IMR-90 (cell line): ENCODE results near the gene GOLGA6A. TPM values are rescaled to one million over a fixed set of nuclear protein-coding genes. Genes with fewer than 3 reads are reported as not detected.

Source experiments
- ATAC-seq: fragments of 200-7000 bp; cut with Tn5 transposase; 2 replicates; pipeline ENCODE4 v1.9.1; 2020; ENCODE audit warnings: low read depth, mild to moderate bottlenecking, moderate library complexity
- BruUV-seq: library from RNA; stranded (reverse); fragments of 400-500 nt; replicated peaks from 2 replicates; lab custom pipeline; 2021; lab: Mats Ljungman, UMichigan
- CTCF ChIA-PET: fragments of 300-600 bp; formaldehyde crosslinking; extraction: SDS; loops from one replicate; lab custom pipeline; 2021; ENCODE audit warnings: antibody characterized with exemption; lab: Yijun Ruan, JAX
- POLR2A ChIA-PET: fragments of 300-600 bp; sonication (Branson Sonifier 250); formaldehyde crosslinking; loops from one replicate; lab custom pipeline; 2022; ENCODE audit warnings: antibody characterized with exemption; ENCODE audit not compliant: unreplicated experiment; lab: Charles Lee
- DNase-seq: peaks from one replicate; pipeline ENCODE4 v3.0.0; 2013
- H2AFZ ChIP-seq: replicated peaks from 2 replicates; pipeline ENCODE3; 2013; ENCODE audit warnings: low read length, mild to moderate bottlenecking; ENCODE audit not compliant: poor library complexity
- H2AK5ac ChIP-seq: 2 replicates; pipeline ENCODE4 v1.6.1; 2013; ENCODE audit warnings: low read depth, low read length, inconsistent platforms
- H2AK9ac ChIP-seq: replicated peaks from 2 replicates; pipeline ENCODE3; 2013; ENCODE audit warnings: mild to moderate bottlenecking, low read depth, low read length, moderate library complexity; ENCODE audit not compliant: poor library complexity
- H2BK120ac ChIP-seq: 2 replicates; pipeline ENCODE4 v1.6.1; 2013; ENCODE audit warnings: low read depth, low read length, inconsistent platforms
- H2BK15ac ChIP-seq: 3 replicates; pipeline ENCODE4 v1.6.1; 2013; ENCODE audit warnings: low read depth, low read length, inconsistent platforms
- H2BK20ac ChIP-seq: 2 replicates; pipeline ENCODE4 v1.6.1; 2013; ENCODE audit warnings: low read depth, mild to moderate bottlenecking, inconsistent platforms, low read length, moderate library complexity
- H2BK5ac ChIP-seq: 2 replicates; pipeline ENCODE4 v1.6.1; 2013; ENCODE audit warnings: mild to moderate bottlenecking, low read depth, low read length, inconsistent platforms; ENCODE audit not compliant: poor library complexity, severe bottlenecking
- H3K14ac ChIP-seq: replicated peaks from 2 replicates; pipeline ENCODE4 v1.6.1; 2013; ENCODE audit warnings: low read depth, low read length, inconsistent platforms
- H3K18ac ChIP-seq: 2 replicates; pipeline ENCODE4 v1.6.1; 2013; ENCODE audit warnings: low read depth, low read length, control low read depth
- H3K23ac ChIP-seq: 2 replicates; pipeline ENCODE4 v1.6.1; 2013; ENCODE audit warnings: low read depth, low read length, inconsistent platforms
- H3K27ac ChIP-seq: 2 replicates; pipeline ENCODE4 v1.5.1; 2013; ENCODE audit warnings: mild to moderate bottlenecking, control low read depth, low read length; ENCODE audit not compliant: insufficient read depth
- H3K27me3 ChIP-seq: 2 replicates; pipeline ENCODE4 v1.6.1; 2013; ENCODE audit warnings: low read length; ENCODE audit not compliant: control insufficient read depth, insufficient read depth
- H3K36me3 ChIP-seq: 2 replicates; pipeline ENCODE4 v1.6.1; 2013; ENCODE audit warnings: low read length, mixed read lengths; ENCODE audit not compliant: control insufficient read depth, insufficient read depth
- H3K4ac ChIP-seq: 2 replicates; pipeline ENCODE4 v1.6.1; 2013; ENCODE audit warnings: low read depth, low read length, inconsistent platforms
- H3K4me1 ChIP-seq: 2 replicates; pipeline ENCODE4 v1.6.1; 2013; ENCODE audit warnings: low read length, mixed read lengths; ENCODE audit not compliant: control insufficient read depth, insufficient read depth
- H3K4me2 ChIP-seq: 2 replicates; pipeline ENCODE4 v1.6.1; 2013; ENCODE audit warnings: low read depth, mild to moderate bottlenecking, control low read depth, low read length, moderate library complexity
- H3K4me3 ChIP-seq: 2 replicates; pipeline ENCODE4 v1.5.1; 2013; ENCODE audit warnings: low read depth, mild to moderate bottlenecking, control low read depth, low read length, moderate library complexity; ENCODE audit not compliant: insufficient read depth
- H3K56ac ChIP-seq: 2 replicates; pipeline ENCODE4 v1.6.1; 2013; ENCODE audit warnings: low read length, inconsistent platforms; ENCODE audit not compliant: insufficient read depth; ENCODE audit errors: extremely low read depth
- H3K79me1 ChIP-seq, 2 experiments: 2 replicates each; pipeline ENCODE4 v1.6.1; 2013; ENCODE audit warnings: low read length in 2 of 2, inconsistent platforms in 1 of 2, low read depth in 1 of 2
- H3K9ac ChIP-seq: 2 replicates; pipeline ENCODE4 v1.6.1; 2013; ENCODE audit warnings: low read depth, low read length, control low read depth
- H3K9me1 ChIP-seq: 2 replicates; pipeline ENCODE4 v1.6.1; 2013; ENCODE audit warnings: low read length, inconsistent platforms; ENCODE audit not compliant: insufficient read depth
- H3K9me3 ChIP-seq: 2 replicates; pipeline ENCODE4 v1.6.1; 2013; ENCODE audit warnings: low read length; ENCODE audit not compliant: control insufficient read depth, insufficient read depth
- H4K20me1 ChIP-seq: 2 replicates; pipeline ENCODE4 v1.6.1; 2013; ENCODE audit warnings: low read length, inconsistent platforms; ENCODE audit not compliant: insufficient read depth
- H4K5ac ChIP-seq: 2 replicates; pipeline ENCODE4 v1.6.1; 2013; ENCODE audit warnings: mild to moderate bottlenecking, low read depth, low read length, control low read depth
- H4K8ac ChIP-seq, 2 experiments: 2 replicates each; pipeline ENCODE4 v1.6.1; 2013; ENCODE audit warnings: low read depth in 2 of 2, low read length in 2 of 2, control low read depth in 1 of 2, inconsistent platforms in 1 of 2
- H4K91ac ChIP-seq: 2 replicates; pipeline ENCODE4 v1.6.1; 2013; ENCODE audit warnings: low read depth, low read length, inconsistent platforms; ENCODE audit not compliant: insufficient read depth
- CEBPB ChIP-seq: IDR thresholded peaks from 2 replicates; pipeline ENCODE4 v1.6.1; 2012; ENCODE audit warnings: low read depth, low read length, improper control_type of control experiment
- ELK1 ChIP-seq: fragments of 150-350 bp; IDR thresholded peaks from 2 replicates; pipeline ENCODE4 v1.6.1; 2016; ENCODE audit warnings: low read depth, mild to moderate bottlenecking, low read length, moderate library complexity, borderline replicate concordance
- MAZ ChIP-seq: IDR thresholded peaks from 2 replicates; pipeline ENCODE4 v1.6.1; 2012; ENCODE audit warnings: low read depth, mild to moderate bottlenecking, low read length, improper control_type of control experiment, moderate library complexity, borderline replicate concordance
- MXI1 ChIP-seq: IDR thresholded peaks from 2 replicates; pipeline ENCODE4 v1.6.1; 2012; ENCODE audit warnings: low read depth, mild to moderate bottlenecking, low read length, moderate library complexity, borderline replicate concordance
- NFE2L2 ChIP-seq: fragments of 150-350 bp; IDR thresholded peaks from 2 replicates; pipeline ENCODE4 v1.6.1; 2016; ENCODE audit warnings: low read depth, mild to moderate bottlenecking, low read length
- POLR2A ChIP-seq: IDR thresholded peaks from 2 replicates; pipeline ENCODE4 v1.6.1; 2012; ENCODE audit warnings: mild to moderate bottlenecking, low read depth, low read length
- RFX5 ChIP-seq: IDR thresholded peaks from 2 replicates; pipeline ENCODE4 v1.8.0; 2012; ENCODE audit warnings: low read depth, mild to moderate bottlenecking, low read length, moderate library complexity
- SMC3 ChIP-seq: fragments of 150-350 bp; IDR thresholded peaks from 2 replicates; pipeline ENCODE4 v1.6.1; 2016; ENCODE audit warnings: low read depth, mild to moderate bottlenecking, antibody characterized with exemption, low read length, moderate library complexity
- USF2 ChIP-seq: fragments of 150-350 bp; IDR thresholded peaks from 2 replicates; pipeline ENCODE4 v1.6.1; 2017; ENCODE audit warnings: mild to moderate bottlenecking, antibody characterized with exemption, low read length, low read depth
- WGBS, 2 experiments: methylation state at CpG; one replicate each; pipeline versions ENCODE4 v1.1.5 to v1.1.7; 2013; ENCODE audit warnings: missing lambda C conversion rate in 2 of 2; ENCODE audit not compliant: insufficient read length in 1 of 2; ENCODE audit errors: extremely low coverage in 2 of 2; 5-methylcytosine and 5-hydroxymethylcytosine counted together
- dilution Hi-C: fragments of 300-500 bp; cut with HindIII; formaldehyde crosslinking; loops from one replicate; pipeline ENCODE4 v1.14.3; 2018; ENCODE audit warnings: low sequenced_read_pairs; ENCODE audit not compliant: unreplicated experiment
- in situ Hi-C: fragments of 300-500 bp; cut with MboI; formaldehyde crosslinking; loops from 3 replicates; pipeline ENCODE4 v1.14.3; 2019; ENCODE audit warnings: low sequenced_read_pairs, inconsistent platforms, mixed read lengths
- intact Hi-C: fragments of 100-400 bp; cut with micrococcal nuclease; formaldehyde crosslinking; loops from 2 replicates; pipeline ENCODE4 v1.10.0; 2022
- polyA plus RNA-seq, 3 experiments: library from polyadenylated mRNA; depleted of rRNA; stranded (reverse); fragments of >200 nt; gene quantifications; 2 replicates each; pipeline ENCODE4 v1.2.3, GENCODE V29; 2012; ENCODE audit warnings: low replicate concordance in 1 of 3
- total RNA-seq: library from RNA; depleted of rRNA; stranded (reverse); fragments of >200 nt; gene quantifications from 2 replicates; pipeline ENCODE4 v1.2.3, GENCODE V29; 2012

Gene GOLGA6A
- total and polyA plus RNA-seq, 2 of the 4 experiments (the other 2 are of a cell fraction): not detected

GRCh38 chr15:74046275-74046674, 36.1 kb downstream of the GOLGA6A start:
- no peak for DNase-seq
- in situ Hi-C loops: no loop called here
- no peak overlapping the region for H3K4ac ChIP-seq

More at GRCh38 chr15:74046275-74046674, 36.1 kb downstream of the GOLGA6A start:
- dilution Hi-C loops (no loop called here), intact Hi-C loops (no loop called here)
- Histone ChIP-seq H4K5ac (no peak overlapping the region), H3K23ac (no peak overlapping the region), H2BK5ac (no peak overlapping the region), H4K20me1 (no peaks in the 10 kb centered on the region), H3K9me3 (no peaks in the 10 kb centered on the region), H3K79me1 (peaks cover 0 to 11% of the 10 kb centered on the region in 2 experiments; a peak in 2 of 4 replicates), H3K9ac (no peak overlapping the region), H3K4me1 (peaks cover 18% of the 10 kb centered on the region), H3K18ac (no peak overlapping the region), H3K14ac (no peak overlapping the region), H2AK9ac (no peak overlapping the region), H4K91ac (no peak overlapping the region), H3K4me3 (no peak overlapping the region), H3K56ac (no peak overlapping the region), H3K9me1 (peaks cover 24% of the 10 kb centered on the region), H2BK120ac (no peak overlapping the region), H3K27ac (no peak overlapping the region), H2BK20ac (no peak overlapping the region), H2AK5ac (peak overlapping the region; percentile 17; the same call in 1 of the 2 replicates), H3K4me2 (no peak overlapping the region), H2AFZ (no peak overlapping the region), H3K36me3 (no peaks in the 10 kb centered on the region; the same call in 1 of the 2 replicates), H3K27me3 (no peaks in the 10 kb centered on the region), H4K8ac (no peak overlapping the region), H2BK15ac (no peak overlapping the region)
- TF ChIP-seq USF2 (no peak), NFE2L2 (no peak), SMC3 (no peak), POLR2A (no peak), ELK1 (no peak), MXI1 (no peak), MAZ (no peak), CEBPB (no peak), RFX5 (no peak)
- BruUV-seq: no TSS peak
- ChIA-PET CTCF (interaction anchor here (1.4 kb wide), 1 partner anchor 95 kb away, joined by 3 read pairs; no protein-coding TSS in a partner anchor), POLR2A (no interaction called here)
- ATAC-seq: no peak
- WGBS, 2 experiments: 97% methylated on average over 7 of the region's 7 CpGs; no CpG with 5 or more reads in 1 of the 2 experiments
